ENCODE results near the gene BEND7.

- TF ChIP-seq CTCF (IDR thresholded peaks at IDR 0.05) (no peak), NFIC (IDR thresholded peaks at IDR 0.05; ENCODE audit: borderline replicate concordance) (no peak), SIN3A (IDR thresholded peaks at IDR 0.05; ENCODE audit: borderline replicate concordance, low read depth, low read length) (no peak), PBX3 (IDR thresholded peaks at IDR 0.05) (no peak), RCOR1 (IDR thresholded peaks at IDR 0.05; ENCODE audit: low read length) (no peak), USF2 (IDR thresholded peaks at IDR 0.05; ENCODE audit: borderline replicate concordance, low read depth, low read length) (no peak), POLR2AphosphoS5 (IDR thresholded peaks at IDR 0.05; ENCODE audit: low read depth, low read length) (no peak), ZBTB33 (IDR thresholded peaks at IDR 0.05; ENCODE audit: borderline replicate concordance, low read depth) (no peak)
Measured at GRCh38 chr10:13512564-13512963, 16.2 kb downstream of the BEND7 start.
